Measurements from ENCODE around the gene ITGA2B. TPM values are rescaled to one million over a fixed set of nuclear protein-coding genes. Genes with fewer than 3 reads are reported as not detected.

ITGA2B gene
- total RNA-seq, 1 experiment from 2014 or later, result 3.1 TPM

GRCh38 chr17:44409309-44410028 is 20.0 kb upstream of the ITGA2B start:
- DNase-seq (peak; percentile 9), ATAC-seq (no peak)
- TF ChIP-seq EZH2phosphoT487 (IDR thresholded peaks at IDR 0.05; ENCODE audit: borderline replicate concordance, low read length) (no peak), CTCF (conservative IDR thresholded peaks at IDR 0.05; ENCODE audit: low read depth, low read length) (peak; percentile 40; the same call in 1 of the 2 replicates), EZH2 (IDR thresholded peaks at IDR 0.05; ENCODE audit: low read length, unreplicated experiment) (no peak)
- Histone ChIP-seq H3K27ac (ENCODE audit: low read length) (no peak overlapping the region), H3K27me3 (ENCODE audit: low read length) (no peaks in the 10 kb centered on the region), H3K4me1 (ENCODE audit: insufficient read depth, low read length) (no peaks in the 10 kb centered on the region), H3K4me2 (ENCODE audit: low read length) (no peak overlapping the region), H2AFZ (ENCODE audit: low read length) (no peak overlapping the region), H3K9me2 (replicated peaks; ENCODE audit: low read length) (no peaks in the 10 kb centered on the region), H3K9me3 (ENCODE audit: low read length) (no peaks in the 10 kb centered on the region), H3K4me3 (ENCODE audit: low read length) (no peak overlapping the region), H3F3A (ENCODE audit: low read length, unreplicated experiment) (no peaks in the 10 kb centered on the region), H3K79me2 (ENCODE audit: low read length) (no peaks in the 10 kb centered on the region), H3K36me3 (ENCODE audit: low read depth, low read length) (peaks cover 3% of the 10 kb centered on the region), H3K9ac (ENCODE audit: low read length) (no peak overlapping the region), H4K20me1 (ENCODE audit: low read length) (no peaks in the 10 kb centered on the region)
- intact Hi-C loops (cut with micrococcal nuclease), result no loop called here
- ChIA-PET POLR2A (ENCODE audit: unreplicated experiment) (no interaction called here), CTCF (interaction anchor here (1.0 kb wide), 1 partner anchor 114 kb away, joined by 4 read pairs; no protein-coding TSS in a partner anchor)
- no TSS peak for BruUV-seq (replicated peaks)

- H4K20me1 ChIP-seq (ENCODE audit: low read length), result no peaks in the 10 kb centered on the region
- H3K27me3 ChIP-seq (ENCODE audit: low read length), result no peaks in the 10 kb centered on the region
- no peaks in the 10 kb centered on the region for H3F3A ChIP-seq (ENCODE audit: low read length, unreplicated experiment)
- no peak overlapping the region for H3K4me3 ChIP-seq (ENCODE audit: low read length)
- no TSS peak for BruUV-seq (replicated peaks)
- no peak overlapping the region for H3K27ac ChIP-seq (ENCODE audit: low read length)
- H2AFZ ChIP-seq (ENCODE audit: low read length), result no peak overlapping the region
- intact Hi-C loops (cut with micrococcal nuclease), result no loop called here
- no peaks in the 10 kb centered on the region for H3K4me1 ChIP-seq (ENCODE audit: insufficient read depth, low read length)
- ChIA-PET POLR2A (ENCODE audit: unreplicated experiment) (no interaction called here), CTCF (interaction anchor here (1.0 kb wide), 1 partner anchor 115 kb away, joined by 4 read pairs; no protein-coding TSS in a partner anchor)
- no peak overlapping the region for H3K4me2 ChIP-seq (ENCODE audit: low read length)
- DNase-seq, result no peak
- H3K36me3 ChIP-seq (ENCODE audit: low read depth, low read length), result peaks cover 6% of the 10 kb centered on the region
- H3K9me3 ChIP-seq (ENCODE audit: low read length), result no peaks in the 10 kb centered on the region
- H3K9ac ChIP-seq (ENCODE audit: low read length), result no peak overlapping the region
- TF ChIP-seq EZH2 (IDR thresholded peaks at IDR 0.05; ENCODE audit: low read length, unreplicated experiment), result no peak
- no peak for TF ChIP-seq CTCF (conservative IDR thresholded peaks at IDR 0.05; ENCODE audit: low read depth, low read length)
- TF ChIP-seq EZH2phosphoT487 (IDR thresholded peaks at IDR 0.05; ENCODE audit: borderline replicate concordance, low read length), result no peak
- H3K79me2 ChIP-seq (ENCODE audit: low read length), result no peaks in the 10 kb centered on the region
- no peaks in the 10 kb centered on the region for H3K9me2 ChIP-seq (replicated peaks; ENCODE audit: low read length)
- no peak for ATAC-seq
Measured at GRCh38 chr17:44408786-44409185, 19.3 kb upstream of the ITGA2B start.

- H3K9me2 ChIP-seq (replicated peaks; ENCODE audit: low read length), result no peaks in the 10 kb centered on the region
- H3K4me1 ChIP-seq (ENCODE audit: insufficient read depth, low read length), result no peaks in the 10 kb centered on the region
- H3F3A ChIP-seq (ENCODE audit: low read length, unreplicated experiment), result no peaks in the 10 kb centered on the region
- ATAC-seq (no peak), DNase-seq (no peak)
- BruUV-seq (replicated peaks), result no TSS peak
- no peak overlapping the region for H3K4me2 ChIP-seq (ENCODE audit: low read length)
- no peaks in the 10 kb centered on the region for H3K27me3 ChIP-seq (ENCODE audit: low read length)
- CTCF ChIA-PET, result interaction anchor here (0.6 kb wide), 2 partner anchors 32 to 435 kb away, joined by 3 to 4 read pairs; no protein-coding TSS in a partner anchor
- H3K27ac ChIP-seq (ENCODE audit: low read length), result no peak overlapping the region
- no peaks in the 10 kb centered on the region for H4K20me1 ChIP-seq (ENCODE audit: low read length)
- intact Hi-C loops (cut with micrococcal nuclease), result loop anchor here (5.0 kb wide), 1 partner anchor 235 kb away; no protein-coding TSS in a partner anchor
- POLR2A ChIA-PET (ENCODE audit: unreplicated experiment), result no interaction called here
- no peak overlapping the region for H3K4me3 ChIP-seq (ENCODE audit: low read length)
- no peaks in the 10 kb centered on the region for H3K79me2 ChIP-seq (ENCODE audit: low read length)
- peaks cover 31% of the 10 kb centered on the region for H3K36me3 ChIP-seq (ENCODE audit: low read depth, low read length)
- no peaks in the 10 kb centered on the region for H3K9me3 ChIP-seq (ENCODE audit: low read length)
- TF ChIP-seq EZH2 (IDR thresholded peaks at IDR 0.05; ENCODE audit: low read length, unreplicated experiment) (no peak), CTCF (conservative IDR thresholded peaks at IDR 0.05; ENCODE audit: low read depth, low read length) (no peak), EZH2phosphoT487 (IDR thresholded peaks at IDR 0.05; ENCODE audit: borderline replicate concordance, low read length) (no peak)
- H2AFZ ChIP-seq (ENCODE audit: low read length), result no peak overlapping the region
- H3K9ac ChIP-seq (ENCODE audit: low read length), result no peak overlapping the region
Measured at GRCh38 chr17:44402564-44403172, 13.2 kb upstream of the ITGA2B start.

Measured in PC-3 (cell line).